AG04449 (cell line): ENCODE data around the gene DPEP2.

ENCODE experiments used
- CTCF ChIA-PET: fragments of 350-600 bp; formaldehyde crosslinking; extraction: SDS; loops from one replicate; lab custom pipeline; 2021; ENCODE audit warnings: antibody characterized with exemption; lab: Yijun Ruan, JAX
- POLR2A ChIA-PET: fragments of 400-600, 350-600 bp; formaldehyde crosslinking; extraction: SDS; loops from one replicate; lab custom pipeline; 2020; ENCODE audit warnings: antibody characterized with exemption, inconsistent platforms; lab: Yijun Ruan, JAX
- DNase-seq: peaks from one replicate; pipeline ENCODE4 v3.0.0-alpha.2; 2010; ENCODE audit warnings: low read depth, low spot score
- H3K4me3 ChIP-seq: 2 replicates; pipeline ENCODE4 v1.5.1; 2011; ENCODE audit warnings: low read depth, mild to moderate bottlenecking, control low read depth, low read length
- TF ChIP-seq, protein P1 (sequence below): IDR thresholded peaks from one replicate; pipeline ENCODE4 v1.5.1; 2011; ENCODE audit warnings: mild to moderate bottlenecking, moderate library complexity, low read length, control low read depth, inconsistent platforms; ENCODE audit not compliant: insufficient read depth; ENCODE audit errors: missing control alignments

Gene DPEP2

DNA sequence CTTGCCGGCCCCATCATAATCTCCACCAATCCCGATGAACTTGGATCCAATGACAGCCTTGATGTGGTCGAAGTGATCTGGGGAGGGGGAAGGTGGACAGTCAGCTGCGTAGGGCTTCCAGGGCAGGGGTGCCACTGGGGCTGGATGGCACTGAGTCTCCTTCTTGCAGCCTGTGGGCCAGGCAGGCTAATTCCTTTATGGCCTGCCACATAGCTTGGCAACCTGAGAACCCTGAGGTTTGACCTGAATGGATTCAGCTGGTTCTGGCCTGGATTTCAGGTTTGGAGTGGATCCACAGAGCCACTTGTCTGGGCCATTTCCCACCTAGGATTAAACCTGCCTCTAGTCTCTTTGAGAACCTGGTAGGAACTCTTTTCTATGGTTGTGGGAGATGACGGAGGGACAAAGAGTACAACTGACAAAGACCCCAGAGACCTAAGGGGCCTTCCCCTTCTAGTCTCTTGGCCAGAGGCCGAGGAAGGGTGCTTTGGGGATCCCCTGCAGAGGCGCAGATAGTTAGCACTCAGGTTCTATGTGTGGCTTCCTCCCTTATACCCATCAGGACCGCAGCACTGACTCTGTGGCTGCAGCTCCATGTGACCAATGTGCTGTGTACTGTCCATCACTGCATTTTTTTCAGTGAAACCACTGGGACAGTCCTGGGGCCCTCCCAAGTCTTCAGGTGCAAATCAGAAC is 9.8 kb downstream of the DPEP2 start:
- POLR2A ChIA-PET: interaction anchor here (0.6 kb wide), 1 partner anchor 23 kb away, joined by 4 read pairs; no protein-coding TSS in a partner anchor
- TF ChIP-seq, protein P1, sequence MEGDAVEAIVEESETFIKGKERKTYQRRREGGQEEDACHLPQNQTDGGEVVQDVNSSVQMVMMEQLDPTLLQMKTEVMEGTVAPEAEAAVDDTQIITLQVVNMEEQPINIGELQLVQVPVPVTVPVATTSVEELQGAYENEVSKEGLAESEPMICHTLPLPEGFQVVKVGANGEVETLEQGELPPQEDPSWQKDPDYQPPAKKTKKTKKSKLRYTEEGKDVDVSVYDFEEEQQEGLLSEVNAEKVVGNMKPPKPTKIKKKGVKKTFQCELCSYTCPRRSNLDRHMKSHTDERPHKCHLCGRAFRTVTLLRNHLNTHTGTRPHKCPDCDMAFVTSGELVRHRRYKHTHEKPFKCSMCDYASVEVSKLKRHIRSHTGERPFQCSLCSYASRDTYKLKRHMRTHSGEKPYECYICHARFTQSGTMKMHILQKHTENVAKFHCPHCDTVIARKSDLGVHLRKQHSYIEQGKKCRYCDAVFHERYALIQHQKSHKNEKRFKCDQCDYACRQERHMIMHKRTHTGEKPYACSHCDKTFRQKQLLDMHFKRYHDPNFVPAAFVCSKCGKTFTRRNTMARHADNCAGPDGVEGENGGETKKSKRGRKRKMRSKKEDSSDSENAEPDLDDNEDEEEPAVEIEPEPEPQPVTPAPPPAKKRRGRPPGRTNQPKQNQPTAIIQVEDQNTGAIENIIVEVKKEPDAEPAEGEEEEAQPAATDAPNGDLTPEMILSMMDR: no peak
- CTCF ChIA-PET: interaction anchor here (0.8 to 5.6 kb wide), 5 partner anchors 11 to 239 kb away, joined by 3 to 63 read pairs (median 5); no protein-coding TSS in a partner anchor

DNA sequence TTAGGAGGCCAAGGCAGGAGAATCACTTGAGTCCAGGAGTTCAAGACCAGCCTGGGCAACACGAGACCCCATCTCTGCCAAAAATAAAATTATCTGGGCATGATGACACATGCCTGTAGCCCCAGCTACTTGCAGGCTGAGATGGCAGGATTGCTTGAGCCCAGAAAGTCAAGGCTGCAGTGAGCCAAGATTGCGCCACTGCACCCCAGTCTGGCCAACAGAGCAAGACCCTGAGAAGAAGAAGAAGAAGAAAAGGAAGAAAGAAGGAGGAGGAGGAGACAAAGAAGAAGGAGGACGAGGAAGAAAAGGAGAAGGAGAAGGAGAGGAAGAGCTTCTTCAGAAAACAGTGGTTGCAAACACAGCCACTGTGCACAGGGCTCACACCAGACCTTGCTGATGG is 10.6 kb downstream of the DPEP2 start:
- ChIA-PET POLR2A (no interaction called here), CTCF (interaction anchor here (0.8 to 2.9 kb wide), 5 partner anchors 10 to 54 kb away, joined by 3 to 15 read pairs (median 3); partner anchors contain the start of gene DPEP2)
- TF ChIP-seq, protein P1: no peak
- H3K4me3 ChIP-seq: no peak overlapping the region
- DNase-seq: no peak

More for the DNA sequence above, 9.8 kb downstream of the DPEP2 start:
- DNase-seq: no peak
- H3K4me3 ChIP-seq: no peak overlapping the region

DNA sequence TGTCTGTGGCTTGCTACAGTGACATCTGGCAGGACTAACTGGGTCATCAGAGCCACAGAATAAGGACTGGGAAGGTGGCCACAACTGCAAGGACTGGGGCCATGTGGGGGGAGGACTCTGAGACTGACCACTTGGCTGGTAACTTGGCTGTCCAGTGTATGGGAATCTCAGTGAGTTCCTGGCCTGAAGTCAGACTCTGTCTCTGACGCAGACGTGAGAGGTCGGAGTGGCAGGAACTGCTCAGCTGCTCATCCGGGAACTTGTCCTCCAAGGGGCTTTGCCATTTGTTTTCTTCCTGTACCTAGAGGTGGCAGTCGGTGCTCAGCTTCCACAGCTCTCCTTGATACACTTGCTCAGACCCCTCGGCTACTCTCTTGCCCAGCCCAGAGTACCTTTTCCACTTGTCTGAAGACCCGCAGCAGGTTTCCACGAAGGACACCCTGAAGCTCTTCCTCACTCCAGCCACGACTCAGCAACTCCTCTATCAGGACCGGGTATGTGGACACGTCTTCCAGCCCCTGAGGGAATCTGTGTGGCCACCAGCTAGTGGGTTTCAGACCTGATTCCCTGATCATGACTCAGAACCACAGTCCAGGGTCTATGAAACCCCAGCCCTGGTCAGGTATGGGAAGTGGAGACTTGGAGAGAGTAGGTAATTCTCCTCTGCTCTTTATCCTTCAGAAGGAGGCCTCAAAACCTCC is 11.7 kb downstream of the DPEP2 start:
- ChIA-PET POLR2A (no interaction called here), CTCF (interaction anchor here (0.7 to 7.4 kb wide), 5 partner anchors 6 to 68 kb away, joined by 3 to 51 read pairs (median 4); partner anchors contain the start of gene DPEP2)
- no peak overlapping the region for H3K4me3 ChIP-seq
- DNase-seq: no peak
- TF ChIP-seq, protein P1: no peak

DNA sequence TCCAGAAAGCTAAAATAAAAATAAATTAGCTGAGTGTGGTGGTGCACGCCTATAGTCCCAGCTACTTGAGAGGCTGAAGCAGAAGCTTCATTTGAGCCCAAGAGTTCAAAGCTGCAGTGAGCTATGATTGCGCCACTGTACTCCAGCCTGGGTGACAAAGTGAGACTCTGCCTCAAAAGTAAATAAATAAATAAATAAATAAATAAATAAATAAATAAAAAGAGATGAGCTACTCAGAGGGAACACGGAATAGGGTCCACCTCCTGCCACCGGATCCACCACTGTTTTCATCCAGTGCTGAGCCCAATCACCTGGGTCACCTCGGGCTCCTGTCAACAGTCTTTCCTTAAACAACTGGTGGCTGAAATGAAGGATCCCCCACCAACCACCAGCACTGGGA is 12.3 kb downstream of the DPEP2 start:
- ChIA-PET POLR2A (no interaction called here), CTCF (interaction anchor here (0.7 to 7.4 kb wide), 4 partner anchors 7 to 241 kb away, joined by 3 to 51 read pairs (median 3); no protein-coding TSS in a partner anchor)
- DNase-seq: no peak
- no peak overlapping the region for H3K4me3 ChIP-seq
- TF ChIP-seq, protein P1: no peak

DNA sequence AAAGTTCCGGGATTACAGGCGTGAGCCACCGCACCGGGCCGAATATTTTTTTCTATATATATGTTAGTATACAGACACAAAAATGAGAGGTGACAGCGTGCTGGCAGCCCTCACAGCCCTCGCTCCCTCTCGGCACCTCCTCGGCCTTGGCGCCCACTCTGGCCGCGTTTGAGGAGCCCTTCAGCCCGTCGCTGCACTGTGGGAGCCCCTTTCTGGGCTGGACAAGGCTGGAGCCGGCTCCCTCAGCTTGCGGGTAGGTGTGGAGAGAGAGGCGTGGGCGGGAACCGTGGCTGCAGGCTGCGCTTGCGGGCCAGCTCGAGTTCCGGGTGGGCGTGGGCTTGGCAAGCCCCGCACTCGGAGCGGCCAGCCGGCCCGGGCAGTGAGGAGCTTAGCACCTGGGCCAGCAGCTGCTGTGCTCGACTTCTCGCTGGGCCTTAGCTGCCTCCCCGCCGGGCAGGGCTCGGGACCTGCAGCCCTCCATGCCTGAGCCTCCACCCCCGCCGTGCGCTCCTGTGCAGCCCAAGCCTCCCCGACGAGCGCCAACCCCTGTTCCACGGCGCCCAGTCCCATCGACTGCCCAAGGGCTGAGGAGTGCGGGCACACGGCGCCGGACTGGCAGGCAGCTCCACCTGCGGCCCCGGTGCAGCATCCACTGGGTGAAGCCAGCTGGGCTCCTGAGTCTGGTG is 17.1 kb downstream of the DPEP2 start:
- no peak overlapping the region for H3K4me3 ChIP-seq
- TF ChIP-seq, protein P1: no peak
- POLR2A ChIA-PET: no interaction called here
- DNase-seq: no peak
- CTCF ChIA-PET: interaction anchor here (7.4 kb wide), 1 partner anchor 11 kb away, joined by 51 read pairs; no protein-coding TSS in a partner anchor
